ENCODE measurements around the gene OSER1. TPM values are rescaled to one million over a fixed set of nuclear protein-coding genes. Genes with fewer than 3 reads are reported as not detected.

The OSER1 gene
- total RNA-seq, 1 experiment from 2014 or later, result 50.5 TPM

DNA sequence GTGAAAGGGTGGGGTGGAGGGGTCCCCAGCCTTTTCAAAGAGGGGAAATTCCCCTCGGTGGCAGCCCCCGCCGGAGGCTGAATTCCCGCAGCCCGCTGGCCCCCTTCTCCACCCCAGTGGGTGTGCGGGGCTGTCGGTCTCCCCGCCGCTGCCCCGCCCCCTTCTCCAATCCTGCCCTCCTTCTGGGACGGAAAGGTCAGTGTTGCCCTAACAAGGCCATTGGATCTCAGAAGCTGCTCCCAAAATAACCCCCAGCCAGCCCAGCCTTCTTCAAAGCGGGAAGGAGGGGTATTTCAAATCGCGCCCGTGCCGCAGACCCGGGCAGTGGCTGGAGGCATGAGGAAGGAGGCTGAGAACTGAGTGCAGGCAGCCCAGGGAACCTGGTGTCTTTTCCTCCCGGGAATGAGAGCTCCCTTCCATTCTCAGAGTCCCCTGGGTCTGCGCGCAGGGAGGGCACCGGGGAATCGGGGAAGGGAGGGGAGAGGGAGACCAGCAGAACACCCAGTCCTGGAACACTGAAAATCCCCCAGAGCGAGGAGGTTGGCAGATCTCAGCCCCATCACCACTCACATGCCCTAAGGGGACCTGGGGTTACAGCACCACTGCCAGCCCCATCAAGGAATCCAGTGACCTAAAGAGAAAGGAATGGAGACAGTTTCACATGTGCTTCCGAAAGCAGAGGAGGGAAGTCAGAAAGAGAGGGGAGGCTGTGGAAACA lies 23.4 kb downstream of the OSER1 start, which contains the start of gene JPH2:
Gene JPH2 (minus strand): TSS at position 135 of the 718 bp plus-strand sequence. CDS start 483 bp downstream, outside the sequence.
- Histone ChIP-seq H3K4me3 (ENCODE audit: low read depth, low read length, poor library complexity, severe bottlenecking) (peak within 1 kb of the TSS; percentile 47), H3K27ac (ENCODE audit: low read depth, low read length, poor library complexity, severe bottlenecking) (no peak within 1 kb of the TSS), H3K27me3 (replicated peaks; ENCODE audit: insufficient read depth, low read depth, low read length, poor library complexity) (no peaks in the 10 kb centered on the region), H3K9me3 (ENCODE audit: low read depth, low read length, poor library complexity, severe bottlenecking) (no peaks in the 10 kb centered on the region), H3K4me1 (ENCODE audit: insufficient read depth, low read length, poor library complexity, severe bottlenecking) (peaks cover 2% of the 10 kb centered on the region), H3K36me3 (ENCODE audit: insufficient read depth, low read length, poor library complexity, severe bottlenecking) (no peaks in the 10 kb centered on the region)
- TF ChIP-seq CTCF (conservative IDR thresholded peaks at IDR 0.05; ENCODE audit: low read depth, low read length) (no peak), EZH2 (IDR thresholded peaks at IDR 0.05; ENCODE audit: borderline replicate concordance, low read depth, low read length, poor library complexity, severe bottlenecking) (no peak)
- intact Hi-C loops (cut with micrococcal nuclease; ENCODE audit: unreplicated experiment), result loop anchor here (10.0 kb wide), 1 partner anchor 442 kb away; no protein-coding TSS in a partner anchor
- POLR2A ChIA-PET (ENCODE audit: low non-redundant PET), result interaction anchor here (0.5 kb wide), 1 partner anchor 22 kb away, joined by 3 read pairs; no protein-coding TSS in a partner anchor
- no peak for DNase-seq (ENCODE audit: low spot score)
- BruUV-seq (replicated peaks), result no TSS peak
- CTCF ChIA-PET, result interaction anchor here (0.7 to 4.6 kb wide), 2 partner anchors 9 to 70 kb away, joined by 8 to 86 read pairs; no protein-coding TSS in a partner anchor

- Histone ChIP-seq H3K36me3 (ENCODE audit: insufficient read depth, low read length, poor library complexity, severe bottlenecking) (no peaks in the 10 kb centered on the region), H3K4me3 (ENCODE audit: low read depth, low read length, poor library complexity, severe bottlenecking) (peak overlapping the region; percentile 47), H3K4me1 (ENCODE audit: insufficient read depth, low read length, poor library complexity, severe bottlenecking) (peaks cover 2% of the 10 kb centered on the region), H3K27me3 (replicated peaks; ENCODE audit: insufficient read depth, low read depth, low read length, poor library complexity) (no peaks in the 10 kb centered on the region), H3K9me3 (ENCODE audit: low read depth, low read length, poor library complexity, severe bottlenecking) (no peaks in the 10 kb centered on the region), H3K27ac (ENCODE audit: low read depth, low read length, poor library complexity, severe bottlenecking) (no peak overlapping the region)
- no TSS peak for BruUV-seq (replicated peaks)
- intact Hi-C loops (cut with micrococcal nuclease; ENCODE audit: unreplicated experiment), result loop anchor here (10.0 kb wide), 1 partner anchor 442 kb away; no protein-coding TSS in a partner anchor
- no peak for DNase-seq (ENCODE audit: low spot score)
- TF ChIP-seq EZH2 (IDR thresholded peaks at IDR 0.05; ENCODE audit: borderline replicate concordance, low read depth, low read length, poor library complexity, severe bottlenecking) (no peak), CTCF (conservative IDR thresholded peaks at IDR 0.05; ENCODE audit: low read depth, low read length) (no peak)
- ChIA-PET POLR2A (ENCODE audit: low non-redundant PET) (no interaction called here), CTCF (interaction anchor here (4.6 kb wide), 1 partner anchor 70 kb away, joined by 86 read pairs; no protein-coding TSS in a partner anchor)
Observed at GRCh38 chr20:44186674-44187053, 23.9 kb downstream of the OSER1 start.

DNA sequence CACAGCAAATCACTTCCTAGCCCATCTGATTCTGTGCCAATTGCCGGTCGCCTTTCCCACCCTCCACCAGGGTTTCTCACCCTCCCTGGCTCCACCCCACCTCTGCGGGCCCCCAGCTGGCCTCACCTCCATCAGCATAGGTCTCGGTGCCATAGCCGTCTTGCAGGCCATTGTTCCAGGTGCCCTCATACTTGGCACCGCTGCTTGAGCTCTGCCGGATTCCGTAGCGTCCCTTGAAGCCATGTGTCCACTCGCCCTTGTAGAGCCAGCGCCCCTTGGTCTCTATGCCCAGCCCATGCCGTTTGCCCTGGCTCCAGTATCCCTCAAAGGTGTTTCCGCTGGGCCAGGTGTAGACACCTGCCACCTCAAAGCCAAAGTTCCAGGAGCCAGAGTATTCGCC lies 24.4 kb downstream of the OSER1 start:
- ChIA-PET CTCF (no interaction called here), POLR2A (ENCODE audit: low non-redundant PET) (no interaction called here)
- Histone ChIP-seq H3K27ac (ENCODE audit: low read depth, low read length, poor library complexity, severe bottlenecking) (no peak overlapping the region), H3K4me3 (ENCODE audit: low read depth, low read length, poor library complexity, severe bottlenecking) (peak overlapping the region; percentile 47), H3K4me1 (ENCODE audit: insufficient read depth, low read length, poor library complexity, severe bottlenecking) (peaks cover 2% of the 10 kb centered on the region), H3K36me3 (ENCODE audit: insufficient read depth, low read length, poor library complexity, severe bottlenecking) (no peaks in the 10 kb centered on the region), H3K9me3 (ENCODE audit: low read depth, low read length, poor library complexity, severe bottlenecking) (no peaks in the 10 kb centered on the region), H3K27me3 (replicated peaks; ENCODE audit: insufficient read depth, low read depth, low read length, poor library complexity) (no peaks in the 10 kb centered on the region)
- intact Hi-C loops (cut with micrococcal nuclease; ENCODE audit: unreplicated experiment), result loop anchor here (10.0 kb wide), 1 partner anchor 441 kb away; no protein-coding TSS in a partner anchor
- no peak for DNase-seq (ENCODE audit: low spot score)
- TF ChIP-seq EZH2 (IDR thresholded peaks at IDR 0.05; ENCODE audit: borderline replicate concordance, low read depth, low read length, poor library complexity, severe bottlenecking) (no peak), CTCF (conservative IDR thresholded peaks at IDR 0.05; ENCODE audit: low read depth, low read length) (no peak)
- no TSS peak for BruUV-seq (replicated peaks)

Data from A673 (cell line).